Activated effector memory CD4-positive, alpha-beta T cell treated with anti-CD3 and anti-CD28 coated beads, Interleukin-2, amount 50 U/mL, for 16 hours (primary cell): ENCODE measurements around the gene MBNL1.
"Not testable (repeated sequence)": the region's sequence is repeated elsewhere in the genome, so short reads cannot be mapped to it uniquely, and the experiment has no call there.

Source experiments
- DNase-seq: peaks from one replicate; pipeline ENCODE4 v3.0.0-alpha.2; 2020

Gene MBNL1

GRCh38 chr3:152416808-152417580 is 148.3 kb downstream of the MBNL1 start:
- no peak for DNase-seq

GRCh38 chr3:152419748-152420147 is 151.0 kb downstream of the MBNL1 start:
- DNase-seq = no peak

GRCh38 chr3:152421162-152421561 is 152.4 kb downstream of the MBNL1 start:
- no peak for DNase-seq

- DNase-seq = no peak
These were observed 157.7 kb downstream of the MBNL1 start for GRCh38 chr3:152426393-152426792.

- no peak for DNase-seq
These were observed 159.8 kb downstream of the MBNL1 start for GRCh38 chr3:152428577-152428976.

GRCh38 chr3:152430223-152431002 is 161.7 kb downstream of the MBNL1 start:
- no peak for DNase-seq

- no peak for DNase-seq
These were observed 165.4 kb downstream of the MBNL1 start for GRCh38 chr3:152434142-152434541.

GRCh38 chr3:152435210-152435609 is 166.5 kb downstream of the MBNL1 start:
- not testable (repeated sequence) for DNase-seq

- DNase-seq = no peak
These were observed 168.2 kb downstream of the MBNL1 start for GRCh38 chr3:152436707-152437590.

GRCh38 chr3:152438181-152438580 is 169.5 kb downstream of the MBNL1 start:
- DNase-seq = no peak

- no peak for DNase-seq
These were observed 170.0 kb downstream of the MBNL1 start for GRCh38 chr3:152438706-152439105.

- DNase-seq = not testable (repeated sequence)
These were observed 171.5 kb downstream of the MBNL1 start for GRCh38 chr3:152440243-152440642.

- no peak for DNase-seq
These were observed 174.7 kb downstream of the MBNL1 start for GRCh38 chr3:152443212-152444023.

GRCh38 chr3:152444029-152444641 is 175.4 kb downstream of the MBNL1 start:
- no peak for DNase-seq

- no peak for DNase-seq
These were observed 176.5 kb downstream of the MBNL1 start for GRCh38 chr3:152445212-152445611.

- no peak for DNase-seq
These were observed 177.8 kb downstream of the MBNL1 start for GRCh38 chr3:152446495-152446894.

- DNase-seq = no peak
These were observed 178.8 kb downstream of the MBNL1 start for GRCh38 chr3:152447511-152447910.

- no peak for DNase-seq
These were observed 179.4 kb downstream of the MBNL1 start for GRCh38 chr3:152448091-152448490.

GRCh38 chr3:152452318-152452717 is 183.6 kb downstream of the MBNL1 start:
- DNase-seq = no peak

- no peak for DNase-seq
These were observed 185.5 kb downstream of the MBNL1 start for GRCh38 chr3:152454076-152454875.

GRCh38 chr3:152455989-152456388 is 187.3 kb downstream of the MBNL1 start:
- DNase-seq = no peak
